Suprapubic skin (tissue), 3 donors: ENCODE results near the gene AP3B2.

Experiments used
- EP300 ChIP-seq: sonication (generic); formaldehyde crosslinking; IDR thresholded peaks from one replicate; pipeline ENCODE4 v1.6.1; 2017; ENCODE audit warnings: antibody characterized with exemption
- TF ChIP-seq, protein P1 (sequence below), 2 donors: fragments of 200-600 bp in 1 of 2; fragments of 450-650 bp in 1 of 2; sonication (generic) in 1 of 2; IDR thresholded peaks; one replicate each; pipeline ENCODE4 v1.5.1; 2016 to 2019; ENCODE audit warnings: antibody characterized with exemption in 2 of 2, mild to moderate bottlenecking in 1 of 2, moderate library complexity in 1 of 2

DNA sequence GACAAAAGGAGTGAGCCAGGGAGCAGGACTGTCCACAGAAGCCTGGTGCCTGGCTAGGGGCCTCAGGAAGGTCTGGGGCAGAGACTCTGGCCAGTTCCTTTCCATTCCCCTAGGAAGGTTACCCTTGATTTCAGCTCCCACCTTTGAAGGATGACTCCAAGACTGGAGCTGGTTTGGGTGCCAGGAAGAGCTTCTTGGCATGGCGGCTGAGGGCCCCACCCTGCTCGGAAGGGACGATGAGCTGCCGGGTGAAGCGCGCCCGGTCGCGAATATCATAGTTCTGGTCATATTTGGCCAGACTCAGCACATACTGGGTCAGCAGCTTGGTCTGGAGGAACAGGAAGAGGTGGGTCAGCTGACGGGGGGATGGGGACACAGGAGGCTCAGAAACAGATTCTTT, 43.1 kb downstream of the AP3B2 start:
- TF ChIP-seq, protein P1, sequence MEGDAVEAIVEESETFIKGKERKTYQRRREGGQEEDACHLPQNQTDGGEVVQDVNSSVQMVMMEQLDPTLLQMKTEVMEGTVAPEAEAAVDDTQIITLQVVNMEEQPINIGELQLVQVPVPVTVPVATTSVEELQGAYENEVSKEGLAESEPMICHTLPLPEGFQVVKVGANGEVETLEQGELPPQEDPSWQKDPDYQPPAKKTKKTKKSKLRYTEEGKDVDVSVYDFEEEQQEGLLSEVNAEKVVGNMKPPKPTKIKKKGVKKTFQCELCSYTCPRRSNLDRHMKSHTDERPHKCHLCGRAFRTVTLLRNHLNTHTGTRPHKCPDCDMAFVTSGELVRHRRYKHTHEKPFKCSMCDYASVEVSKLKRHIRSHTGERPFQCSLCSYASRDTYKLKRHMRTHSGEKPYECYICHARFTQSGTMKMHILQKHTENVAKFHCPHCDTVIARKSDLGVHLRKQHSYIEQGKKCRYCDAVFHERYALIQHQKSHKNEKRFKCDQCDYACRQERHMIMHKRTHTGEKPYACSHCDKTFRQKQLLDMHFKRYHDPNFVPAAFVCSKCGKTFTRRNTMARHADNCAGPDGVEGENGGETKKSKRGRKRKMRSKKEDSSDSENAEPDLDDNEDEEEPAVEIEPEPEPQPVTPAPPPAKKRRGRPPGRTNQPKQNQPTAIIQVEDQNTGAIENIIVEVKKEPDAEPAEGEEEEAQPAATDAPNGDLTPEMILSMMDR (IDR thresholded peaks at IDR 0.05), result no peak
- no peak for TF ChIP-seq EP300
